WERI-Rb-1 (cell line): Measurements from ENCODE around the gene DNAJC25.
A peak's percentile ranks its signal among the peaks of the same experiment; 100 is the strongest.

Experiments
- DNase-seq: peaks from one replicate; pipeline ENCODE4 v3.0.0-alpha.2; 2020
- H3K27ac ChIP-seq: fragments of 250-450 bp; sonication (Bioruptor Pico); 2 replicates; pipeline ENCODE4 v1.5.1; 2020; ENCODE audit warnings: mild to moderate bottlenecking, moderate library complexity
- H3K27me3 ChIP-seq: fragments of 250-450 bp; sonication (Bioruptor Pico); 2 replicates; pipeline ENCODE4 v1.5.1; 2021; ENCODE audit warnings: mild to moderate bottlenecking, low read depth, moderate library complexity; ENCODE audit not compliant: insufficient read depth, severe bottlenecking
- H3K36me3 ChIP-seq: fragments of 250-450 bp; sonication (Bioruptor Pico); 2 replicates; pipeline ENCODE4 v1.5.1; 2020; ENCODE audit warnings: mild to moderate bottlenecking, moderate library complexity
- H3K4me3 ChIP-seq: 2 replicates; pipeline ENCODE4 v1.5.1; 2011; ENCODE audit warnings: low read depth, mild to moderate bottlenecking, control low read depth, low read length
- H3K9me3 ChIP-seq: fragments of 250-450 bp; sonication (Bioruptor Pico); 2 replicates; pipeline ENCODE4 v1.5.1; 2021; ENCODE audit warnings: mild to moderate bottlenecking, moderate library complexity; ENCODE audit not compliant: severe bottlenecking
- CTCF ChIP-seq: IDR thresholded peaks from 2 replicates; pipeline ENCODE4 v1.5.1; 2011; ENCODE audit warnings: low read depth, mild to moderate bottlenecking, control low read depth, inconsistent platforms, low read length

DNAJC25 gene

GRCh38 chr9:111679199-111679598 lies 48.1 kb downstream of the DNAJC25 start:
- no peak overlapping the region for H3K4me3 ChIP-seq
- H3K36me3 ChIP-seq: no peaks in the 10 kb centered on the region; the same call in none of the 2 replicates
- DNase-seq: no peak
- no peak overlapping the region for H3K27ac ChIP-seq
- H3K27me3 ChIP-seq: no peaks in the 10 kb centered on the region
- no peak for TF ChIP-seq CTCF
- no peaks in the 10 kb centered on the region for H3K9me3 ChIP-seq

DNA sequence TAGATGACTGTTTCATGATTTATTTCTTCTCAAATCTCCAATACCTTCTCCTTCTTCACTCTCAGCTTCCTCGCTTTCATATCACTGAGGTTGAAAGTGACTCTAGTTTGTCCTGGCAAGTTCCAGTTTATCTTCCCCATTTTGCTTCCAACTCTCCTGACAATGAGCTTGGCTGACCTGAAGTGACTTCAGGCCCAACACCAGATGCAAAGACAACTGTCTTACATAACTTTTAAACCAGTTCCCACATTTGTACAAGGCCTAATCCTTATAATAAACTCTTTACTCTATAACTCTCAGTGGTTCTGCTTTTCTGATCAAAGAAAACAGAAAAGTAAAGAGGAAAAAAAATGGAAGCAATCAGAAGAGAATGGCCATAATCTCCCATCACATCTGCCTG lies 52.3 kb downstream of the DNAJC25 start:
- Histone ChIP-seq H3K36me3 (no peaks in the 10 kb centered on the region; the same call in 1 of the 2 replicates), H3K27ac (no peak overlapping the region), H3K4me3 (no peak overlapping the region), H3K9me3 (no peaks in the 10 kb centered on the region), H3K27me3 (no peaks in the 10 kb centered on the region)
- no peak for DNase-seq
- TF ChIP-seq CTCF: no peak

GRCh38 chr9:111691672-111692329 lies 60.7 kb downstream of the DNAJC25 start:
- Histone ChIP-seq H3K4me3 (no peak overlapping the region), H3K27me3 (no peaks in the 10 kb centered on the region), H3K9me3 (no peaks in the 10 kb centered on the region), H3K36me3 (no peaks in the 10 kb centered on the region), H3K27ac (no peak overlapping the region)
- TF ChIP-seq CTCF: peak; percentile 33
- DNase-seq: no peak

DNA sequence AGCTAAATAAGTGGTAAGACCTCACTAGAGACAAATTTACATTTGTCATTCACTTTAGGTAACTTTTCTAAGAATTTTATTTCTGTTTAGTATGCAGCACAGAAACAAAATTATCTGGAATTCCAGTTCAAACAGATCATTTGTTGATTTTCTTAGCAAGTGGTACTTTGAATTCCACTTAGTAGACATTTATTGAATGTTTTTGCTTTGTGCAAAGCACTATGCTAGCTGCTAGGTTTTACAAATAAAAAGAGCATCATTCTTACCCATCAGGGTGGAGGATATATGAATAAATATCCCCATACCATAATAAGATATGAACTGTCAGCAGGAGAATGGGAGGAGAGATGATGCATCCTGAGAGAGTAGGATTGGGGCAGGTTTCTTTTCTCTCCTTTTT lies 65.7 kb downstream of the DNAJC25 start:
- Histone ChIP-seq H3K27ac (no peak overlapping the region), H3K27me3 (no peaks in the 10 kb centered on the region), H3K36me3 (no peaks in the 10 kb centered on the region), H3K9me3 (no peaks in the 10 kb centered on the region), H3K4me3 (no peak overlapping the region)
- no peak for TF ChIP-seq CTCF
- no peak for DNase-seq

GRCh38 chr9:111700776-111701175 lies 69.6 kb downstream of the DNAJC25 start:
- H3K36me3 ChIP-seq: no peaks in the 10 kb centered on the region
- no peaks in the 10 kb centered on the region for H3K27me3 ChIP-seq
- DNase-seq: no peak
- no peaks in the 10 kb centered on the region for H3K9me3 ChIP-seq
- TF ChIP-seq CTCF: no peak
- no peak overlapping the region for H3K4me3 ChIP-seq
- no peak overlapping the region for H3K27ac ChIP-seq
